Endodermal cell (in vitro differentiated cells): ENCODE data around the gene IQCK. TPM values are rescaled to one million over a fixed set of nuclear protein-coding genes. Genes with fewer than 3 reads are reported as not detected.

ENCODE experiments used
- DNase-seq: peaks from one replicate; pipeline ENCODE4 v3.0.0-alpha.2; 2017
- H3K27ac ChIP-seq: 2 replicates; pipeline ENCODE4 v1.5.1; 2013; ENCODE audit warnings: mild to moderate bottlenecking, low read depth, low read length, moderate library complexity
- H3K27me3 ChIP-seq: 2 replicates; pipeline ENCODE4 v1.6.1; 2013; ENCODE audit warnings: mild to moderate bottlenecking, low read length, moderate library complexity; ENCODE audit not compliant: insufficient read depth, control insufficient read depth, poor library complexity, severe bottlenecking
- H3K36me3 ChIP-seq: 2 replicates; pipeline ENCODE4 v1.7.0; 2013; ENCODE audit warnings: mild to moderate bottlenecking, low read length, moderate library complexity; ENCODE audit not compliant: control insufficient read depth, insufficient read depth
- H3K4me1 ChIP-seq: one replicate; pipeline ENCODE4 v1.7.0; 2013; ENCODE audit warnings: low read length; ENCODE audit not compliant: control insufficient read depth, insufficient read depth
- H3K4me3 ChIP-seq: 2 replicates; pipeline ENCODE4 v1.5.1; 2013; ENCODE audit warnings: mild to moderate bottlenecking, low read length, moderate library complexity
- H3K9ac ChIP-seq: 2 replicates; pipeline ENCODE4 v1.6.1; 2013; ENCODE audit warnings: mild to moderate bottlenecking, low read length, moderate library complexity; ENCODE audit not compliant: poor library complexity, severe bottlenecking; ENCODE audit errors: extremely low read depth
- H3K9me3 ChIP-seq: 2 replicates; pipeline ENCODE4 v1.6.1; 2013; ENCODE audit warnings: mild to moderate bottlenecking, low read length, moderate library complexity; ENCODE audit not compliant: control insufficient read depth
- H3K27ac Mint-ChIP-seq: 2 replicates; pipeline ENCODE4 v1.8.0; 2020; ENCODE audit warnings: mixed read lengths
- H3K27me3 Mint-ChIP-seq: 2 replicates; pipeline ENCODE4 v1.8.0; 2021; ENCODE audit warnings: mild to moderate bottlenecking, mixed read lengths; ENCODE audit not compliant: insufficient read depth
- H3K36me3 Mint-ChIP-seq: 2 replicates; pipeline ENCODE4 v1.8.0; 2020; ENCODE audit warnings: low read depth, mixed read lengths
- H3K4me1 Mint-ChIP-seq: 2 replicates; pipeline ENCODE4 v1.8.0; 2020; ENCODE audit warnings: mixed read lengths
- H3K4me3 Mint-ChIP-seq: 2 replicates; pipeline ENCODE4 v1.8.0; 2020; ENCODE audit warnings: mild to moderate bottlenecking, moderate library complexity, mixed read lengths
- H3K9me3 Mint-ChIP-seq: 2 replicates; pipeline ENCODE4 v1.8.0; 2020; ENCODE audit warnings: mild to moderate bottlenecking, mixed read lengths
- CTCF ChIP-seq: fragments of 200-600 bp; sonication (generic); conservative IDR thresholded peaks from 2 replicates; pipeline ENCODE4 v1.5.0; 2021; ENCODE audit warnings: antibody characterized with exemption, mild to moderate bottlenecking
- WGBS, 2 experiments: methylation state at CpG; one replicate each; pipeline versions ENCODE4 v1.1.5 to v1.1.7; 2013; ENCODE audit warnings: missing lambda C conversion rate in 2 of 2, mixed read lengths in 1 of 2; ENCODE audit not compliant: insufficient coverage in 1 of 2, insufficient read length in 1 of 2; 5-methylcytosine and 5-hydroxymethylcytosine counted together
- total RNA-seq, 2 donors: library from RNA; stranded (reverse); fragmentation: NEBNext Ultra II Directional in 1 of 2; extraction: Animal tissue kit (Norgen Biotek cat#: 25700) in 1 of 2; gene quantifications; 2 replicates in 1 of 2; 3 replicates in 1 of 2; pipeline ENCODE4 v1.2.1, GENCODE V29; 2021

IQCK gene
- total RNA-seq, 2 donors from 2014 or later = 21.1 to 30.1 TPM

GRCh38 chr16:19766554-19766884 is 48.4 kb downstream of the IQCK start:
- 92 to 95% methylated on average over 3 of the region's 3 CpGs for WGBS, 2 experiments
- H3K36me3 Mint-ChIP-seq = peaks cover 37% of the 10 kb centered on the region

GRCh38 chr16:19766988-19767387 is 48.9 kb downstream of the IQCK start:
- H3K4me3 ChIP-seq = no peak overlapping the region
- 95% methylated on average over 8 to 9 of the region's 9 CpGs for WGBS, 2 experiments
- peak; percentile 41 for DNase-seq
- peaks cover 20% of the 10 kb centered on the region for H3K9me3 ChIP-seq
- no peak overlapping the region for H3K27ac ChIP-seq
- no peaks in the 10 kb centered on the region for H3K27me3 Mint-ChIP-seq
- no peaks in the 10 kb centered on the region for H3K4me1 ChIP-seq
- H3K36me3 Mint-ChIP-seq = peaks cover 37% of the 10 kb centered on the region
- peaks cover 5% of the 10 kb centered on the region for H3K4me1 Mint-ChIP-seq
- H3K27me3 ChIP-seq = no peaks in the 10 kb centered on the region
- H3K9me3 Mint-ChIP-seq = peaks cover 15% of the 10 kb centered on the region
- H3K4me3 Mint-ChIP-seq = no peak overlapping the region
- H3K9ac ChIP-seq = no peak overlapping the region
- no peak for TF ChIP-seq CTCF
- peaks cover 7% of the 10 kb centered on the region for H3K36me3 ChIP-seq
- H3K27ac Mint-ChIP-seq = no peak overlapping the region

More at GRCh38 chr16:19766554-19766884, 48.4 kb downstream of the IQCK start:
- H3K4me3 Mint-ChIP-seq = no peak overlapping the region
- H3K27me3 Mint-ChIP-seq = no peaks in the 10 kb centered on the region
- H3K9me3 Mint-ChIP-seq = peaks cover 15% of the 10 kb centered on the region
- peak; percentile 31 for DNase-seq
- H3K27ac Mint-ChIP-seq = no peak overlapping the region
- no peaks in the 10 kb centered on the region for H3K4me1 ChIP-seq
- H3K9ac ChIP-seq = no peak overlapping the region
- H3K4me3 ChIP-seq = no peak overlapping the region
- TF ChIP-seq CTCF = no peak
- no peak overlapping the region for H3K27ac ChIP-seq
- no peaks in the 10 kb centered on the region for H3K27me3 ChIP-seq
- peaks cover under 1% of the 10 kb centered on the region for H3K4me1 Mint-ChIP-seq
- peaks cover 20% of the 10 kb centered on the region for H3K9me3 ChIP-seq
- peaks cover 7% of the 10 kb centered on the region for H3K36me3 ChIP-seq

GRCh38 chr16:19767497-19767896 is 49.4 kb downstream of the IQCK start:
- peaks cover 37% of the 10 kb centered on the region for H3K36me3 Mint-ChIP-seq
- WGBS, 2 experiments = 90 to 100% methylated on average over 4 to 11 of the region's 13 CpGs
- no peaks in the 10 kb centered on the region for H3K4me1 ChIP-seq
- peaks cover 7% of the 10 kb centered on the region for H3K36me3 ChIP-seq
- H3K9me3 ChIP-seq = peaks cover 20% of the 10 kb centered on the region
- no peak overlapping the region for H3K4me3 Mint-ChIP-seq
- no peak overlapping the region for H3K27ac ChIP-seq
- no peak overlapping the region for H3K27ac Mint-ChIP-seq
- H3K4me1 Mint-ChIP-seq = peaks cover 6% of the 10 kb centered on the region
- peaks cover 15% of the 10 kb centered on the region for H3K9me3 Mint-ChIP-seq
- no peaks in the 10 kb centered on the region for H3K27me3 ChIP-seq
- H3K9ac ChIP-seq = no peak overlapping the region
- peak; percentile 35 for DNase-seq
- no peak for TF ChIP-seq CTCF
- H3K4me3 ChIP-seq = no peak overlapping the region
- no peaks in the 10 kb centered on the region for H3K27me3 Mint-ChIP-seq
